Fibroblast of peridontal ligament (primary cell): ENCODE results near the gene RFWD3.
"Not testable (repeated sequence)": the region's sequence is repeated elsewhere in the genome, so short reads cannot be mapped to it uniquely, and the experiment has no call there.

Source experiments
- DNase-seq: peaks from one replicate; pipeline ENCODE4 v3.0.0-alpha.2; 2010; ENCODE audit errors: extremely low read depth

Gene RFWD3, protein sequence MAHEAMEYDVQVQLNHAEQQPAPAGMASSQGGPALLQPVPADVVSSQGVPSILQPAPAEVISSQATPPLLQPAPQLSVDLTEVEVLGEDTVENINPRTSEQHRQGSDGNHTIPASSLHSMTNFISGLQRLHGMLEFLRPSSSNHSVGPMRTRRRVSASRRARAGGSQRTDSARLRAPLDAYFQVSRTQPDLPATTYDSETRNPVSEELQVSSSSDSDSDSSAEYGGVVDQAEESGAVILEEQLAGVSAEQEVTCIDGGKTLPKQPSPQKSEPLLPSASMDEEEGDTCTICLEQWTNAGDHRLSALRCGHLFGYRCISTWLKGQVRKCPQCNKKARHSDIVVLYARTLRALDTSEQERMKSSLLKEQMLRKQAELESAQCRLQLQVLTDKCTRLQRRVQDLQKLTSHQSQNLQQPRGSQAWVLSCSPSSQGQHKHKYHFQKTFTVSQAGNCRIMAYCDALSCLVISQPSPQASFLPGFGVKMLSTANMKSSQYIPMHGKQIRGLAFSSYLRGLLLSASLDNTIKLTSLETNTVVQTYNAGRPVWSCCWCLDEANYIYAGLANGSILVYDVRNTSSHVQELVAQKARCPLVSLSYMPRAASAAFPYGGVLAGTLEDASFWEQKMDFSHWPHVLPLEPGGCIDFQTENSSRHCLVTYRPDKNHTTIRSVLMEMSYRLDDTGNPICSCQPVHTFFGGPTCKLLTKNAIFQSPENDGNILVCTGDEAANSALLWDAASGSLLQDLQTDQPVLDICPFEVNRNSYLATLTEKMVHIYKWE

DNA sequence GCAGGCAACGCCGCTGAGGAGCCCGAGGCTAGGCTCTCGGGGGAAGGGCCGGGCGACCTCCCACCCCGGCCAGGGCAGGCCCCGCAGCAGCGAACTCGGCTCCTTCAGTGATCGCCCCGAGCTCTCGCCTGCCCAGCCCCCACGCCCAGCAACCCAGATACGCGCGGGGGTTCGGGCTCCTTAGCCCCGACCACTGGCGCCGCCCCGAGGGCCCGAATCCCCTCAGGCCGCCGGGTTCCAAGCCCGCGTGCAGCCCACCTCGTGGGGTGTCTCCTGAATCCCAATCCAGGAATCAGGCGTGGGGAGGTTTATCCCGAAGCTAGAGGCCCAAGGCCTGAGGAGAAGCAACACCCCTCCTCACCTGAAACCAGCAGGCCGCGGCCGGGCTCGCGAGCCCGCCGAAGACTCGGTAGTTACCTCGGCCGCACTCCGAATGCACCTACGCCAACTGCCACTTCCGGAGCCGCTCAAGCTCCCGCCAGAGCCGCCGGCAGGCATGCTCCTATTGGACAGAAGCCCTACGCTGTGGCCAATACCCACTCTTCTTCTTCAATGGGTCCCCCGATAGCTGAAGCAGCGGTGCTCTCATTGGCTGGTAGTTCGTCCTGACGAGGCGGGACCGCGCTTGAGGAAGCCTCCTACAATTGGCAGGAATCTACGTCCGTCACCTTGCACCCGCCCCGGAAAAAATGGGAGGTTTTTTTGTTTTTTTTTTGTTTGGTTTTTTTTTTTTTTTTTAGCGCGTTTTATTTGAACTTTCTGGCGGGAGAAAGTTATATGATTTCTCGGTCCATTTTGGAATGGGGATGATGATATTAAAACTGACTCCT is at the start of gene RFWD3:
TSS of gene RFWD3 (minus strand) at position 453 of the 830 bp plus-strand sequence. CDS start 5,428 bp downstream, outside the sequence.
- peak; percentile 98 for DNase-seq

DNA sequence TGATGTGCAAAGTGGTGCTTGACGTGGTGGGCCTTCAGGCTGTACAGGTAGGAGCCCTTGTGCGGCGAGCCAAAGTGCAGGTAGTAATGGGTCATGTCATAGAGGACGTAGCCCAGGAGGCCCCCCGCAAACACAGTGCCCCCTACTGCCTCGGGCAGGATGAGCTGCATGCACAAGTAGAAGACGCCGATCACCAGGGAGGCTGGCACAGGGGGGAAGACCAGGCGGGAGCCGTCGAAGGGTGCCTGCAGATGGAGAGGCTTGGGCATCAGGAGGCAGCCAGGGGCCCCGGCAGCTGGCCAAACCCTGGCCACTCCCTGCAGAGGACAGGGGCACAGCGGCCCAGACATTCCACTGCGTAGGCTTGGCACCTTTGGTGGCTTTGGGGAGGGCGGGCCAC is 49.7 kb upstream of the RFWD3 start:
- no peak for DNase-seq

DNA sequence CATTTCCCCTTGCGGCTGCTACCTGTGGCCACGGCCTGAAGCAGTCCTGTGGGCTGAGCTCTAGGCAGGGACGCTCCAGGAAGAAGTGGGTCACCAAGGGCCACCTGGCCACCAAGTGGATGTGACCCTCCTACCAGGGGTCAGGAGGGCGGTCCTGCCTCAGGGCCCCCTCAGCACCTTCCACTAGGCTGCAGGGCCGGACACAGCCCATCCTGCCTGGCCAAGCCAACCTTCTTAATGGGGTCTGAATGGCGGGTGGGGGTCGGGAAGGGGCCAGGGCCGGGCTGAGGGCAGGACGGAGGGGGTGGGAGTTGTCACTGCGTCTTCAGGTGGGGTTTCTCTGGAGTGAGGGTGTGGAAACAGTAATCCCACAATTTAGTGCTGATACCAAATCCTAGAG is 47.2 kb upstream of the RFWD3 start:
- DNase-seq = no peak

DNA sequence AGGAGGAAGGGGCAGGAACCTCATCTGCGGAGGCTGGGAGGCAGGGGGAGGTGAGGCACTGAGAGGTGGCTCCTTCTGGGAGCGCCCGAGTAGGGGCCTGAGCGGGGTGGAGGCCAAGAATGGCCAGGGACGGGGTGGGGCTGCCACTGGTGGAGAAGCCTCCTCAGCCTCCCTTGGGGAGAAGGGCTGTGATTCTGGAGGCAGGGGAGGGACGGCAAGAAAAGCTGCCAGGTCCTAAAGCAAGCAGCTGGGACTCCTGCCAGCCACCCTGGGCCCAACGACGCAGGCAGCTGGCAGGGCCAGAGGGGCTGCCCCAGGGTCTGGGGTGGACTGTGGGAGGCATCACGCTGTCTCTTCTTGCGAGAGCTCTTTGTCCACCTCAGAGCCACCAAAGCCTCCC is 46.6 kb upstream of the RFWD3 start:
- no peak for DNase-seq

DNA sequence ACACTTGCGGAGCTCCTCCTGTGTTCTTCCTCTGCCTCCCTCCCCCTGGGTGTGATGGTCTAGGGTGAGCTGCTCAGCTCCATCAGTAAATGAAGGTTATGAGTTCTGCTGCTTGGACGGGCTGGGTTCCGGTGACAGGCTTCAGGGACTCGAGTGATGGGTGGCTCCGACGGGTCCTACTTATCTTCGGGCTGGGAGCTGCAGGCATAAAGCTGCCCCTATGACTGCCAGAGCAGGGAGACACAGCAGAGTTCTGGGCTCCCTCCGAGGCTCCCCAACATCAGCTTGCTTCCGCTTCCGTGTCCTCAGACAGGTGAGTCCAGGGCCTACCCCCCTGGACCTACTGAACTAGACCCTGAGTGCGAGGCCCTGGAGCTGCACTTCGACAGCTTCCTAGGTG is 45.3 kb upstream of the RFWD3 start:
- no peak for DNase-seq

DNA sequence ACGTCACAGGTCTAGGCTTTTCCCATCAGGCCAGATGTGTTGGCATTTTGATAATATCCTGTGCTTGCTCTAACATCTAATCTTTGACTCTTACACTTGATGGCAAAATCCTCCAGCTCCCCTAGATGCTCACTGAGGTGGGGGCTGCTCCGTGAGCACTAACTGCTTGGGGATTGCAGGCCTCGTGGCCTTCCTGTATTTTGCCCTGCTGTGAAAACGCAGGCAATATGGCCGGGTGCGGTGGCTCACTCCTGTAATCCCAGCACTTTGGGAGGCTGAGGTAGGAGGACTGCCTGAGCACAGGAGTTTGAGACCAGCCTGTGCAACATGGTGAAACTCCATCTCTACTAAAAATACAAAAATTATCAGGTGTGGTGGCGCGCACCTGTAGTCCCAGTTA is 43.7 kb upstream of the RFWD3 start:
- DNase-seq = no peak

DNA sequence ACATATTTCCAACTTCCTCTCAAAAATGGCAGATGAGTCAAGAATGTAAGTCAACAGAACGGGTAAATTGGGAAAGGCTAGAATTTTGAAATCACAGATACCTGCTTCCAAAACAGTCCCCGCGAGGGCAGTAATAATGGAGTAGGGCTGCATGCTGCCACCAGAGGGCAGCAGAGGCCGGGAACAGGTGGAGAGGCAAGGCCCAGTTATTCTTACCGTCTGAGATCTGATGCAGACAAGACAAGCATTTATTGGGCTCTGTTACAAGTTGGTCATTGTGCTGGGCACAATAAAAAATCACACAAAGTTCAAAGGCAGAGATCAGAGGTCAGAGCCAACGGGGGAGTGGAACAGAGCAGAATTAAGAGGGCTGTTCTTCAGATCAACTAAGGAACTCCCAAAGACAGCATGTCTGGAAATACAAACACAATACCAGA is 42.8 kb upstream of the RFWD3 start:
- peak; percentile 75 for DNase-seq

DNA sequence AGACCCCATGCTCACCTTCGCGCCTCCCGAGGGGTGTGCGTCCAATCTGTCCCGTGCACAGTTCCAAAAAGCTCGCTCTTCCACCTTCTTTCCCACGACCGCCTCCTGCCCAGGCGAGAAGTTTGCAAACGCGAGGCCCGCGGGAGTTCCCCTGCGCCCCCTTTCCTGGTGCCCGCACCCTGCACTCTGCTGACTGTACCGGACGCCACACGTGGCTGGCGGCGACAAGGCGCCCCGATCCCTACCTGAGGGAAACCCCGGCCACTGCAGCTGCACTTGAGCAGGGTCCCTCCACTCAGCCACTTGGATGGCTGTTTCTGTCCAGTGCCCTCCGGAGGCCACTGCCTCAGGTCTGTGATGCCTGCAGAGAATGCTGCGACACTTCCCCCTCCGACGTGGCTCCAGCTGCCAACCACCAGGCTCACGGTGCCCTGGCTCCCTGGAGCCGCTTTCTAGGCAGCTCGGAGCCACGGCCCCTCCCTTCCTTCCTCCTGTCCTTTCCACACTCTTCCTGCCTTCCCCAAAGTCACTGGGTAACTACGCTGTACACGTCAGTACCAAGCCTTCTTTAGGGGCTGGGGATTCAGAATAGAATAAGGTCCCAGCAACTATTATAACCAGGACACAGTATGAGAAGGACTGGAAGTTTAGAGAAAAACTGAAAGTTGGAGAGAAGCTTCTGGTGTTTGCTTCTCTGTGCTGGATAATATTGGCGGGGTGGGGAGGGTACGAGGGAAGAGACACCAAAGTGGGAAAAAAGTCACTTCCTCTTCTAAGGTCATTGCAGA is 34.0 kb upstream of the RFWD3 start, which contains the start of gene MLKL:
TSS of gene MLKL (minus strand) at position 425 of the 788 bp plus-strand sequence. CDS start 5,105 bp downstream, outside the sequence.
- DNase-seq = peak; percentile 43

DNA sequence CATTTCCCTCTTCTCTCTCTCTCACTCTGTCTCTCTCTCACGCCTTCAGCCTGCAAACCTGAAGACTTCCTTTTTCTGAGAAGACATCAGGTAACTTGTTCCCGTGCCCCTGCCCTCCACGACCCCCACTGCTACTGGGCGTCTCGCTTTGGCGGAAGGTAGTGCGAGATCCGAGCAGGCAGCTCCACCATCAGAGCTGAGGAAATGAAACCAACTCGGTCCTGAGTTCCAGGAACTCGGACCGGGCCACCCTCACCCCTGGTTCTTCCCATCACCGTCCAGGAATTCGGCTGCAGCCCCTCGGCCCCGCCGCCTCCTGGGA is 33.4 kb upstream of the RFWD3 start:
- no peak for DNase-seq

DNA sequence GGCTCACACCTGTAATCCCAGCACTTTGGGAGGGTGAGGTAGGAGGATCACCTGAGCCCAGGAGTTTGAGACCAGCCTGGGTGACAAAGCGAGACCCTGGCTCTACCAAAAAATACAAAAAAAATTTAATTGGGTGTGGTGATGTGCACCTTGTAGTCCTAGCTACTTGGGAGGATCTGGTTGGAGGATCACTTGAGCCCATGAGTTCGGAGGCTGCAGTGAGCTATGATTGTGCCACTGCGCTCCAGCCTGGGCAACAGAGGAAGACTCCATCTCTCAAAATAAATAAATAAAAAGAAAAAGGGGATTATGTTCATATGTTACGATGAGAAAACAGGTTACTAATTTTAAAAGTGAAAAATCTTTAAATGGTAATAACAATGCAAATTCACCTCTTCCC is 33.0 kb upstream of the RFWD3 start:
- DNase-seq = no peak

DNA sequence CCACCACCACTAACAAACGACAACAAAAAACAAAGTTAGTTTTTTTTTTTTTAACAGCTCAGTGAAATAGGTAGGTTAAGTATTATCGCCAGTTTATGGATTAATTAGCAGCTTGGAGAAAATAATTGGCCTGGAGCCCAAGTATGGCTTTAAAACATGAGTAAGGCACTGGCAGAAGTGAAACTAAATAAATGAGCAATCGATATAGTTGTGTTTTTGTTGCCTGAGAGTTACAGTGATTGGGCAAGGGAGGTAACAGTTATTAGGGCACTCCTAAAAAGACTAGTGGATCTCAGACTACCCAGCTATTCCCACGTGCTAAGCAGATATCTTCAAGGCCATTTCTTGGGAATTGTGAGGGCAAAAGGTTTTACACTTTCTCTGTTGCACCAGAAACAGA is 31.5 kb upstream of the RFWD3 start:
- DNase-seq = peak; percentile 17

DNA sequence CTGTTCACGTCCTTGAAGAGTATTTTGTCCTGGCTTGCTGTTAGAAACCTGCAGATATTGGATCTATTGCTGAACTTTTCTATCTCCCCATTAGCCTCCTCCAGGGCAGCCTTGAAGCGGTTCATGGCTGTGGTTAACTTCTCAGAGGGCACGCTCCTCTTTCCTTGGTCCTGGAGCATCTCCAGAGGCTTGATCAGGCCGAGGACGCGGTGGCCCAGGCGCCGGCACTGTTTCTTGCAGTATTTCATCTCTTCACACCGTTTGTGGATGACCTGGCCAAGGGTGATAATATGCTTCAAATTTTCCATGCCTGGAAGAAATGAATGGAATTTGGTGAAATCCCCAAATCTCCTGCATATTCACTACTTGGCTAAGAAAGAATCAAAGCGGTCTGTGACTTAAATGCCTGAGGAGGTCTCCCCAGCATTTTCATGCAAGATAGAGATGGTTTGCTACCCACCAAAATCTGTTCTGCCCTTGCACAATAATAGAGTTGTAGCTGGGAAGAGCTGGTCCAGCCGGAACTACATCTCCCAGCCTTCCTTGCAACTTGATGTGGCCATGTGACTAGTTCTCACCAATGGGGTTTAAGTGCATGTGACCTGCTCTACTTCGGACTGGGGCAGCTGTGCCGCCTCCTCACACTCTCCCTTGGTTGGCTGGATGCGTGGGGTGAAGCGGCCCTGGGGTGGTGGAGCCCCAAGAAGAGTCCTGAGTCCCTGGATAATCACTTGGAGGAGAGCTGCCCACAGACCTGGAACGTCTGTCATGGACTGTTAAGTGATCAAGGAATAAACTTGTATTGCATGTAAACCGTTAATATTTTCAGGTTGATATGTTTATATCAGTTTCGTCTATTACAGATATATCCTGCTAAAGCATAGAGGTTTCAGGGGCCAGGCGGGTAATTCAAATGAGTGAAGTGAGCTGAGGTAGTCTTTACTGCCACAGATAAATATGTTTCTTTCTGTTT is 29.1 kb upstream of the RFWD3 start:
- DNase-seq = peak; percentile 94

DNA sequence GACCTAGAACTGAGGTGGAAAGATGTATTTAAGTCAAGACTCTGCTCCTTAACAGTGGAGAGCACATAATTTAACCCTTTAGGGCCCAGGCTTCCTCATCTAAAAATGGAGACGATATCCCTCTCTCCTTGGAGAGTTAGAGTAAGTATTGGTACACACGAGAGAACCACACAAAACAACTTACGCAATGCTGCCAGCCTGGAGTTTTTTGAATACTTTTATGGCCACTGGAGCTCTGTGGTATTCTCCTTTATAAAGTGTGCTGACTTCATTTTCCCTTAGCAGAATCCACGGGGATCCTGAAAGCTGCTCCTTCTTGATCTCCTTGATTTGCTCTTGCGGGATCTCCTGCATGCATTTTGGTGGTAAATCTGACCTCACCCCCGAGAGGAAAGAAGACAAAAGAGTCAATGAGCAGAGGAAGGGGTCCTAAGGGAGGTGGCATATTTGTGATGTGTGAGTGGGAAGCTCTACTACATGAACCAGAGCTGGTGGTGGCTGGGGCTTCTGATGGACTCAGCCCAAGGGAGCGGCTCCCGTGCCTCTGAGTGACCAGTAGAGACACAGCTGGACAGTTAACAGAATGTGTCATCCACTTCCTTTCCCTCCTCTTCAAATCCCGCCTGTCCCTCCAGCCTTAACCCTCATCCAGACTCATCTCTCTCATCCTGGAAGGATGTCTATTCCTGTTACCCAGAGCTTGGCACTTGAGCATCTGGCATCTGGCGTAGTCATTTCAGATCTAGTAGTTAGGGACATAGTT is 24.6 kb upstream of the RFWD3 start:
- DNase-seq = peak; percentile 44

DNA sequence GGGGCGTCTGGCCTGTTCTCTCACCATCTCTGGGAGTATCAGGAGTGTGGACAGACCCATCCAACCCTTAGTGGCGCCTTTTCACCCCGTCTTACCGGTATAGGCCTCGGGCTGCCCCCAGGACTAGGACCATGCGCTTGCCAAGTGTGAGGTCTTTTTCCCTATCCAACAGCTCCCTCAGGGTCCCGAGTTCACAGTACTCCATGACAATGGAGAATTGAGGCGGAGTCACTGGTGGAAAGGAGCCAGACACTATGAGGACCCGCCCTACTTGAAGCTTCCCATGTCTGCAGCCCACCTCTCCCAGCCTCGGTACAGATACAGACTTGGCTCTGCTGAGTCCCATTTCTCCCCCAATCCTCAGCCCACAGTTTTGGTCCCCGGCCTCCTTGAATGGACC is 15.9 kb upstream of the RFWD3 start:
- no peak for DNase-seq

DNA sequence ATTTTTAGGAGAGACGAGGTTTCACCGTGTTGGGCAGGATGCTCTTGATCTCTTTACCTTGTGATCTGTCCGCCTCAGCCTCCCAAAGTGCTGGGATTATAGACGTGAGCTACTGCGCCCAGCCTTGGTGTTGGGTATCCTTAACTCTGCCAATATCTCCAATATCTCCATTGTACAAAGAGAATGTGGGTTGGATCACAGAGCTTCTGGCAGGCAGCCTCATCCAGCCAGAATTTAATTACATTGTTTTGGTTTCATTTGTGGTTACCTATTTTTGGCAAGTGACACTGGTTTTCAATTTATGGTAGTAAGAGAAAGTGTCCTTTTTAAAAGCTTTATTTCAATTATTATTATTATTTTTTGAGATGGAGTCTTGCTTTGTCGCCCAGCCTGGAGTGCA is 14.0 kb upstream of the RFWD3 start:
- peak; percentile 29 for DNase-seq

DNA sequence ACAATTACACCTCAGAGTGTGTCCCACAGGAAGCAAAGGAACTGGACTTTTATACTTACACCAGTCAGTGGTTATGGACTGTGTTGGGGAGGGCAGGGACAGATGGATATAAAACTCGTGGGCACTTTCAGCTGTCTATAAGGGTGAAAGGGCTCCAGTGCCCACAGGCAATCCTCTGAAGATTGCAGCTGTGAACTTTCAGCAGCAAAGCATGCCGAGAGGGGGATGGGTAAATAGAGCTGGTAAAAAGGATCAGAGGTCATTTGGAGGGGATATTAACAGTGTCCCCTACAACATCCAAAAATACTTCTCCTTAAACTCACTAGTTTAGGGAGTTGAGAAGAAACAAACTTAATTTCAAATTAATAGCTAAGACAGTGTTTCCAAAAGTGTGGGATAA is 13.3 kb upstream of the RFWD3 start:
- DNase-seq = no peak

DNA sequence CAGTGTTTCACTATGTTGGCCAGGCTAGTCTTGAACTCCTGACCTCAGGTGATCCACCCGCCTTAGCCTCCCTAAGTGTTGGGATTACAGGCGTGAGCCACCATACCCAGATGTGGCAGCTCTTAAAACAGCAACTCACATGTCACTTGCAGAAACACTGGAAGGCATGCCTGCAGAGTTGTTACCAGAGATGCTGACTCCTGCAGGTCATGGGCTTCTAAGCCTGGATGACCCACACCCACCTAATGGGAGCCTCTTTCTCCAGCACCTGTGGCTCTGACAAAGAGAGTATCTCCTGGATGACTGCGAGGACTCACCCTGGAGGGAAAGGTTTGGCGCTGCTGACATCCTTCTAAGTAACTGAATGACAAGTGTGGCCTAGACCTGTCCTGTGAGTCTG is 11.2 kb upstream of the RFWD3 start:
- DNase-seq = no peak

DNA sequence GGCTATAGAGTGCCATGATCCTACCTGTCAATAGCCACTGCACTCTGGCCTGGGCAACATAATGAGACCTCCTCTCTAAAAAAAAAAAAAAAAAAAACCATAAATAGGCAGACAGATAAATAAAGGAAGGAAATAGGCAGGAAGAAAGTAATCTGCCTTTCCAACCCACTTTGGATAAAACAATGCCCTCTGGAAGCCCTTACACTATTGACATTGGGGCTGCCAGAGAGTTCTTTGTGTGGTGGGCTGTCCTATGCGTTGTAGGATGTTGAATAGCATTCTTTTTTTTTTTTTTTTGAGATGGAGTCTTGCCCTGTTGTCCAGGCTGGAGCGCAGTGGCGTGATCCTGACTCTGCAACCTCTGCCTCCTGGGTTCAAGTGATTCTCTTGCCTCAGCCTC is 7.2 kb upstream of the RFWD3 start:
- no peak for DNase-seq

DNA sequence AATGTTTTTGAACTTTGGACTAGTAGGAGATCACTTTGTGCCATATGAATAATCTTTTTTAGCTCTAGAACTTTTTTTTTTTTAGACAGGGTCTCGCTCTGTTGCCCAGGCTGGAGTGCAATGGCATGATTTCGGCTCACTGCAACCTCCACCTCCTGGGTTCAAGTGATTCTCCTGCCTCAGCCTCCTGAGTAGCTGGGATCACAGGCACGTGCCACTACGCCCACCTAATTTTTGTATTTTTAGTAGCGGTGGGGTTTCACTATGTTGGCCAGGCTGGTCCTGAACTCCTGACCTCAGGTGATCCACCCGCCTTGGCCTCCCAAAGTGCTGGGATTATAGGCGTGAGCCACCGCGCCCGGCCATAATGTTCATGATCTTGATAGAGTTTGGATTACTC is 2.2 kb upstream of the RFWD3 start:
- not testable (repeated sequence) for DNase-seq
